ENCODE results near the gene VPS26A.
"Not testable (repeated sequence)": the region's sequence is repeated elsewhere in the genome, so short reads cannot be mapped to it uniquely, and the experiment has no call there.

- not testable (repeated sequence) for TF ChIP-seq NFE2L1 (CRISPR knock-in tag; IDR thresholded peaks at IDR 0.05); CREM (CRISPR knock-in tag; IDR thresholded peaks at IDR 0.05); CTCF (IDR thresholded peaks at IDR 0.05)
- TF ChIP-seq, protein P1, sequence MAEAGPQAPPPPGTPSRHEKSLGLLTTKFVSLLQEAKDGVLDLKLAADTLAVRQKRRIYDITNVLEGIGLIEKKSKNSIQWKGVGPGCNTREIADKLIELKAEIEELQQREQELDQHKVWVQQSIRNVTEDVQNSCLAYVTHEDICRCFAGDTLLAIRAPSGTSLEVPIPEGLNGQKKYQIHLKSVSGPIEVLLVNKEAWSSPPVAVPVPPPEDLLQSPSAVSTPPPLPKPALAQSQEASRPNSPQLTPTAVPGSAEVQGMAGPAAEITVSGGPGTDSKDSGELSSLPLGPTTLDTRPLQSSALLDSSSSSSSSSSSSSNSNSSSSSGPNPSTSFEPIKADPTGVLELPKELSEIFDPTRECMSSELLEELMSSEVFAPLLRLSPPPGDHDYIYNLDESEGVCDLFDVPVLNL (CRISPR knock-in tag; IDR thresholded peaks at IDR 0.05; ENCODE audit: borderline replicate concordance, low read depth) = not testable (repeated sequence)
Measured at GRCh38 chr10:69142074-69142473, 18.1 kb downstream of the VPS26A start.
